Lower leg skin (tissue), 4 donors: Measurements from ENCODE around the gene SPAG4. TPM values are rescaled to one million over a fixed set of nuclear protein-coding genes. Genes with fewer than 3 reads are reported as not detected.

Experiments used
- DNase-seq, 2 donors: peaks; one replicate each; pipeline ENCODE4 v3.0.0-alpha.2; 2019; ENCODE audit warnings: low spot score in 2 of 2
- H3K4me3 ChIP-seq: fragments of 200-600 bp; sonication (generic); 2 replicates; pipeline ENCODE4 v1.5.1; 2017; ENCODE audit warnings: mild to moderate bottlenecking, low read depth; ENCODE audit not compliant: poor library complexity, severe bottlenecking
- POLR2A ChIP-seq, 2 donors: fragments of 450-650 bp; IDR thresholded peaks; one replicate each; pipeline ENCODE4 v1.6.1; 2016 to 2017; ENCODE audit warnings: antibody characterized with exemption in 2 of 2, mild to moderate bottlenecking in 1 of 2, moderate library complexity in 1 of 2
- WGBS, 2 donors: methylation state at CpG; one replicate each; pipeline ENCODE4 v1.1.5; 2018; 5-methylcytosine and 5-hydroxymethylcytosine counted together
- intact Hi-C: fragments of 100-400 bp; cut with DNase I; formaldehyde crosslinking; loops from one replicate; pipeline ENCODE4 v1.15.0; 2023; ENCODE audit warnings: low total_unique reads
- total RNA-seq, 4 donors: library from RNA; depleted of rRNA; stranded (reverse); fragments of >200 nt; gene quantifications; one replicate each; pipeline ENCODE4 v1.1.0, GENCODE V29; 2016
- TF ChIP-seq, protein P1 (sequence below), 3 donors: fragments of 450-650 bp; IDR thresholded peaks; one replicate each; pipeline ENCODE4 v1.5.1; 2016; ENCODE audit warnings: antibody characterized with exemption in 3 of 3, mild to moderate bottlenecking in 3 of 3, moderate library complexity in 2 of 3

SPAG4 gene
- total RNA-seq, 4 donors from 2014 or later = 1.2 to 2.5 (median 1.9) TPM; not detected in 1

DNA sequence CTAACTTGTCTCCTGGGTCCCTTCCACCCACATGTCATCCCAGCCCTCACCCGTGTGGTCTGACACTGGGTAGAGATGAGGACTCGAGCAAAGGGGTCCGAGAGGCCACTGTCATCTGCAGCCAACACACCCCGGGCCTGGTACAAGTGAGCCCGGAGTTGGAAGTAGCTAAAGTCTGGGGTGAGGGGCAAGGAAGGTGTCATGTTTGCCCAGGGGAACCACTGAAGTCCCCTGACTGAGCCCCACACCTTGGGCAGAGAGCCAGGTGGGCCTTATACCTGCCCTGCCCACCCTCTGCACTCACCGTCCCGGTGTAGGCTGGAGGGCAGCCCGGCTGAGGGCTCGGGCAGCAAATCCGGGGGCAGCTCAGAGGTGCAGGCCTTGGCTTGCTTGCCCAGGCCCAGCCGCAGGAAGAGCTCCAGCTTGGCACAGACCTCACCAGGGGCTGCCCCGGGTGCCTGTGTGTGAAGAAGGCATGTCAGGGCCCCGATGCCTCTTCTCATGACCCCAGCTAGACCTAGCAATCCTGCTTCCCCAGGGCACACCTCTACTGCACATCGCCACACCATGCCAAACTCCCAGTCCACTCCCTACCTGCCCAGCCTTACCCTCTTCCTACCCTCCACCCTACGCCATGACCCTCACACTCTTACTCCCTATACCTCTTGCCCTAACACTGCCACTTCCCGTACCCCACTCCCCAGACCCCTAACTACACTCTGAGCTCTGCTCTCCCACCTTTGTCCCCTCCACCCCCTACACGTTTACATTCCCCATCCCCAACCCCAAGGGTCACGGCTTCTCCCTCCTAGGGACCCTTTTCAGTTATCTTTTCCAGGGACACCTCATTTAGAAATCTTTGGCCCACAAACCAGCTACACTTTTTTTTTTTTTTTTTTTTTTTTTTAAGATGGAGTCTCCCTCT lies 31.7 kb upstream of the SPAG4 start:
- TF ChIP-seq POLR2A (IDR thresholded peaks at IDR 0.05) = no peak
- TF ChIP-seq, protein P1, sequence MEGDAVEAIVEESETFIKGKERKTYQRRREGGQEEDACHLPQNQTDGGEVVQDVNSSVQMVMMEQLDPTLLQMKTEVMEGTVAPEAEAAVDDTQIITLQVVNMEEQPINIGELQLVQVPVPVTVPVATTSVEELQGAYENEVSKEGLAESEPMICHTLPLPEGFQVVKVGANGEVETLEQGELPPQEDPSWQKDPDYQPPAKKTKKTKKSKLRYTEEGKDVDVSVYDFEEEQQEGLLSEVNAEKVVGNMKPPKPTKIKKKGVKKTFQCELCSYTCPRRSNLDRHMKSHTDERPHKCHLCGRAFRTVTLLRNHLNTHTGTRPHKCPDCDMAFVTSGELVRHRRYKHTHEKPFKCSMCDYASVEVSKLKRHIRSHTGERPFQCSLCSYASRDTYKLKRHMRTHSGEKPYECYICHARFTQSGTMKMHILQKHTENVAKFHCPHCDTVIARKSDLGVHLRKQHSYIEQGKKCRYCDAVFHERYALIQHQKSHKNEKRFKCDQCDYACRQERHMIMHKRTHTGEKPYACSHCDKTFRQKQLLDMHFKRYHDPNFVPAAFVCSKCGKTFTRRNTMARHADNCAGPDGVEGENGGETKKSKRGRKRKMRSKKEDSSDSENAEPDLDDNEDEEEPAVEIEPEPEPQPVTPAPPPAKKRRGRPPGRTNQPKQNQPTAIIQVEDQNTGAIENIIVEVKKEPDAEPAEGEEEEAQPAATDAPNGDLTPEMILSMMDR (IDR thresholded peaks at IDR 0.05) = no peak
- intact Hi-C loops = no loop called here
- no peak for DNase-seq
- H3K4me3 ChIP-seq = no peak overlapping the region
- WGBS, 2 donors = 71 to 82% methylated on average over 10 to 18 of the region's 18 CpGs

DNA sequence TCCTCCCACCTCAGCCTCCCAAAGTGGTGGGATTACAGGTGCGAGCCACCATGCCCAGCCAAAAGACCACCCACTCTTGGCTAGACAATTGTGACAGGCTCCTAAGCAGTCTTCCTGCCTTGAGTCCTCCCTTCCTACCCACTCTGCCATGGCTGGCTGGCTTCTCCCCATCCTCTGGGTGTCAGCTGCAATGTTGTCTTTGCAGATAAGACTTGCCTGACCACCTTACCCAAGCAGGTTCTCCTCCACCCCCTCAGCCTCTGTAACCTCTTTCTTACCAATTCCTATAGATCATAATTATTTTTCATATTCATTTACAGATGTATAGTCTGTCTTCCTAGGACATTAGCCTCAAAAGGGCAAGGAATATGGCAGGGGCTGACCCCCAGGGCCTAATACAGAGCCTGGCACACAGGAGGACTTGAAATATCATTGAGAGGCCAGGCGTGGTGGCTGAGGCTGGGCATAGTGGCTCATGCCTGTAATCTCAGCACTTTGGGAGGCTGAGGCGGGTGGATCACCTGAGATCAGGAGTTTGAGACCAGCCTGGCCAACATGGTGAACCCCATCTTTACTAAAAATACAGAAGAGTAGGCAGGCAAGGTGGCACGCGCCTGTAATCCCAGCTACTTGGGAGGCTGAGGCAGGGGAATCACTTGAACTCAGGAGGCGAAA lies 28.7 kb upstream of the SPAG4 start:
- no peak for DNase-seq
- no peak overlapping the region for H3K4me3 ChIP-seq
- 93 to 95% methylated on average over 6 of the region's 6 CpGs for whole genome bisulfite sequencing, 2 donors
- intact Hi-C loops = no loop called here
- no peak for TF ChIP-seq POLR2A (IDR thresholded peaks at IDR 0.05)
- TF ChIP-seq, protein P1 (IDR thresholded peaks at IDR 0.05) = no peak

DNA sequence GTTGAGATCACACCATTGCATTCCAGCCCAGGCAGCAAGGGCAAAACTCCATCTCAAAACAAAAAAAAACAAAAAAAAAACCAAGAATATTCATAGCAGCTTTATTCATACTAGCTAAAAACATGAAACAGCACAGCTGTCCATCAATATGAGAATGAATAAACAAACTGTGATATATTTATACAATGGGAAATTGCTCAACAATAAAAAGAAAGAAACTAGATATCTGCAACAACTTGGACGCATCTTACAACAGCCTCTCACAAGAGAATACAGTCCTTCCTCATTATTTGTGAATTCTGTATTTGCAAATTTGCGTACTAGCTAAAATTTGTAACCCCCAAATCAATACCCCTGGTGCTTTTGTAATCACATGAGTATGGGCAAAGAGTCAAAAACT lies 28.2 kb upstream of the SPAG4 start:
- intact Hi-C loops = no loop called here
- TF ChIP-seq POLR2A (IDR thresholded peaks at IDR 0.05) = no peak
- DNase-seq = no peak
- WGBS, 2 donors = 79 to 82% methylated on average over 2 of the region's 2 CpGs
- H3K4me3 ChIP-seq = no peak overlapping the region

GRCh38 chr20:35588397-35588796 lies 27.2 kb upstream of the SPAG4 start:
- no peak for TF ChIP-seq POLR2A (IDR thresholded peaks at IDR 0.05)
- DNase-seq = no peak
- intact Hi-C loops = no loop called here
- no peak overlapping the region for H3K4me3 ChIP-seq
- 83 to 88% methylated on average over 14 of the region's 14 CpGs for WGBS, 2 donors

DNA sequence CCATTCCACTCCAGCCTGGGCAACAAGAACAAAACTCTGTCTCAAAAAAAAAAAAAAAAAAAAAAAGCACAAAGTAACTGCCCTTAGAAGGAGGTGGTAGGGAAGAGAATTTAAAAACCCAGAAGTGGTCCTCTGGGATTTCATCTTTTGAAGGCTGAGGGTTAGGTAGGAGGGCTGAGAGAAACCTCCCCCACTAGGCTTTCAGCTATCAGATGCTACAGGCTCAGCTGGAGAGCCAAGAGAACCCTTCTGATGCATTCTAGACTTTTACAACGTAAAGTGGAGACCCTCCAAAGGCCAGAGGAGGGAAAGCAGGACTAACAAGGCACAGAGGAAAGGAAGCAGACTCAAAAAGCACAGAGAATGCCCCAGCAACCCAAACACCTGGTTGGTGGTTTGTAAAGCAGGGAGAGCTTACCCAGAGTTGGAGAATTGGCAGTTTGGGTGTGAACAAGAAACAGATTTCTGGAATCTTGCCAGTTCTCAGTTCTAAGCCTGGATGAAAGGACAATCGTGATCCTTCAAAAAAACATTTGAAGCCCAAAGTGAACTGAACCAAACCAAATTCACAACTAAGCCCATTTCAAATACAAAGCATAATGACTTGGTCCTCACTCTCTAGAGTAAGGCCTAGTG lies 23.2 kb upstream of the SPAG4 start:
- H3K4me3 ChIP-seq = no peak overlapping the region
- intact Hi-C loops = no loop called here
- DNase-seq = no peak
- 22 to 45% methylated on average over 2 of the region's 2 CpGs for WGBS, 2 donors
- TF ChIP-seq POLR2A (IDR thresholded peaks at IDR 0.05) = no peak
- TF ChIP-seq, protein P1 (IDR thresholded peaks at IDR 0.05) = no peak

GRCh38 chr20:35595456-35595855 lies 20.2 kb upstream of the SPAG4 start:
- WGBS, 2 donors = 54 to 76% methylated on average over 17 of the region's 17 CpGs
- DNase-seq = no peak
- TF ChIP-seq, protein P1 (IDR thresholded peaks at IDR 0.05) = no peak
- intact Hi-C loops = no loop called here
- H3K4me3 ChIP-seq = no peak overlapping the region
